NCI-H1105 treated with DMSO at 0.1 percent for 48 hours (cell line): ENCODE data around the gene VILL.
"Not testable (repeated sequence)": the region's sequence is repeated elsewhere in the genome, so short reads cannot be mapped to it uniquely, and the experiment has no call there.

Experiments used
- DNase-seq: peaks from one replicate; lab custom pipeline; 2025; lab: John Stamatoyannopoulos, UW

Gene VILL

GRCh38 chr3:38036286-38036685 is 45.7 kb downstream of the VILL start:
- no peak for DNase-seq

DNA sequence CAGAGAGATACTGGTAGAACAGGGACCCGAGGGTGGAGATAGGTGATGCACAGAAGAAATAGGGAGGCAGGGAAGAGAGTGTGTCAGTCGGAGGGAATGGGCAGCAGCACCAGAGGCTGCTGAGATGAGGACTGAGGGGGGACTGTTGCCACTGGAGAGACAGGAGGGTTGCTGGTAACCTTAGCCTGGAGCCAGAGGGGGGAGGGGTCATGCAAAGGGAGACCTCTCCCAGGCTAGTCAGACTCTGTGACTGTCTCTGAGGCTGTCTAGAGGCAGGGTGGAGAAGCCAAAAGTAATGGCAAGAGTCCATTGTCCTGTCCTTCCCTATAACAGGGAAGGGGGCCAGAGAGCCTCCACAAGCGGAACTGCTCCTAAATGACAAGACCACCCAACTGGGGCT is 46.3 kb downstream of the VILL start:
- DNase-seq, result no peak

- DNase-seq, result no peak
These were observed 47.9 kb downstream of the VILL start for GRCh38 chr3:38038447-38038911.

GRCh38 chr3:38039101-38039898 is 48.7 kb downstream of the VILL start, which contains the start of gene DLEC1:
Gene DLEC1, plus strand, starts transcription at chr3:38039208. Its CDS starts 18 bp downstream, at chr3:38039226.
- no peak for DNase-seq

DNA sequence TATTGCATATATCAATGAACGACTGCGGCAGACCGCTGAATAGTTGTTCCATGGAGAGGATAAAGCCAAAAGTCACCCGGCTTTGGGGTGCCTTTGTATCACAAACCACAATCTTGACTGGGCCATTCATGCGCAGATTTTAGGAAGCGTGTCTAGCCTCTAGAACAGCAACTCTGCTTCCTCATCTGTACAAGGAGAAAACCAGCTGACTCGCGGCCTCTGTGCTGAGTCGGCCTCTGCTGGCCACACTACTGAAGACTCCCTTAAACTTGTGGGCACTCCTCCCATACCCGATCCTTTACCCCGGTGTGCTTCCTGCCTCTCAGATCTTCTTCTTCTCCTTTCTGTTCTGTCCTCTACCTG is 49.3 kb downstream of the VILL start:
- no peak for DNase-seq

DNA sequence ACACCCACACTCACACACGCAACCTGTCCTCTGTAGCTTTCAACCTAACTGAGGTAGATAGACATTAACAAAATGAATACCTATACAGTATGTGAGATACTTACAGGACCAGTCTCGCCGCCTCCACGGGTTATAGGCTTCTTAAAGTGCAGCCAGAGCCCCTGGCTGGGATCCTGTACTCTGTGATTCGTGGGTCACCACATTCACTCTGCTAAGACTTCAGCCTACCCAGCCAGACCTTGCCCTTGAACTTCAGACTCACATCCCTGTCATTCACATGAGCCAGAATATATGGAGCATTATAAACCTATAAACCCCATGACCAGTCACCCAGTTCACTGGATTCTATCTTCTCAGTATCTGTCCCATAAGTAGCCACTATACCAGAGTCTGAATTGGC is 49.8 kb downstream of the VILL start:
- DNase-seq, result no peak

GRCh38 chr3:38043486-38043885 is 52.9 kb downstream of the VILL start:
- no peak for DNase-seq

DNA sequence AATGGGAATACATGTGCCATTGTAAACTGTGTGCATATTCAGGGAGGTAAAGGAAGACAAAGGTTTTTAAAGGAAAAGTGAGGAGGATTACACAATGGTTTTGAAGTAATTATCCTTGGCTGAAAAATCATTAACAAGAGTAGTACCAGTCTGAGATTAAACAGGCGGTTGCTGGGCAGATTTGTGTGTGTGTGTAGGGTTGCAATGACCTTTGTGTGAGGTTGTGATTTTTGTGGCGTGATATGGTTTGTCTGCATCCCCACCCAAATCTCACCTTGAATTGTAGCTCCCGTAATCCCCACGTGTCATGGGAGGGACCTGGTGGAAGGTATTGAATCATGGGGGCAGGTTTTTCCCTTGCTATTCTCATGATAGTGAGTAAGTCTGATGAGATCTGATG is 55.4 kb downstream of the VILL start:
- no peak for DNase-seq

DNA sequence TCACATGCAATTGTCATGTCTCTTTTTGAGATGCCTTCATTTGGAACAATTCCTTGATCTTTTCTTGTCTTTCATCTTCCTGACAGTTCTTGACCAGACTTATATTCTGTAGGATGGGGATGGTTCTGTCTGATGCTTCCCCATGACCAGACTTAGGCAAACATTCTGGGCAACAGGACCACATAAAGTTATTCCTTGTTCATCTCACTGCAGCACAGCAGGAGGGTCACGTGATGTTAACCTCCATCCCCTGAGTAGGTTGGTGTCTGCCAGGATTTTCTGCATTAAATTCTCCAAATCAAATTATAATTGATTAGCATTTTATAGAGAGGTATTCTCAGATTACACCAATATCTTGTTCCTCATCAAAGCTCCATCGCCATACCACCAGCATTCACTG is 56.2 kb downstream of the VILL start:
- no peak for DNase-seq

DNA sequence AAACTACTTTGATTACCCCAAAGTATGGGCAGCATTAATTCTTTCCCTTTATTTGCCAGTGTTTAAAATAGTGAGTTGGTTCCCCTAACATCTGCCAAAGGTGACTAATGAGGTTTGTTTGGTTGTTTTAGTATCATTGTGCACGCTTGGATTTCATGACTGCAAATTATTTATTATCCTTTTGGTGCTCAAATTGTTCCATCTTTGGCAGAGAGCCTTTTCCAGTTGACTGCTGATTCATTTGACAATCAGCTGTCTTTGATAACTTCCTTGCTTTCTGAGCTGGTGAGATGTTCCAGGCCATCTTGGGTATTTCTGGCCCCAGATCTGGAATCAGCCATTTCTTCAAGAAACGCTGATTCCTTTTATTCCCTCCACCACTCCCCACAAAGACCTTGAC is 57.3 kb downstream of the VILL start:
- DNase-seq, result no peak

GRCh38 chr3:38049358-38050126 is 59.0 kb downstream of the VILL start:
- DNase-seq, result no peak

DNA sequence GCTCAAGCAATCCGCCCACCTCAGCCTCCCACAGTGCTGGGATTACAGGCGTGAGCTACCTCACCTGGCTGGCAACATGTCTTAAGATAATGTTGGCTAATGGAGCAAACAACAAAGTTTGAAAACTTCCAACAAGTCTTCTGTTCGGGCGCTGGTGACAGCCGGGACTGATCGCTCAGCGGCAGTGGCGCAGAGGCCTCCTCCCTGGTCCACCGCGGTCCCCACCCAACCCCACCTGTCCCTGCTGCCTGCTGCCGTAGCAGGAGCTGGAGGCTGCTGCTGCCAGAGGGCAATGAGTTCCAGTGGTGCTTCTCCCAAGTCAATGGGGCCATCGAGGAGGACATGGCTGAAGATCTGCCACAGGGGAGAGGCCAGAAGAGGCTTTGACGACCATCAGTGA is 60.5 kb downstream of the VILL start:
- no peak for DNase-seq

GRCh38 chr3:38053286-38053685 is 62.7 kb downstream of the VILL start:
- not testable (repeated sequence) for DNase-seq

GRCh38 chr3:38053813-38054498 is 63.4 kb downstream of the VILL start:
- DNase-seq, result not testable (repeated sequence)

- DNase-seq, result no peak
These were observed 64.0 kb downstream of the VILL start for GRCh38 chr3:38054499-38055001.
